H1 (cell line): ENCODE results near the gene ARHGAP15. TPM values are rescaled to one million over a fixed set of nuclear protein-coding genes. Genes with fewer than 3 reads are reported as not detected.

Source experiments
- CTCF ChIA-PET: fragments of 300-600 bp; sonication (Branson Sonifier 250); formaldehyde crosslinking; loops from one replicate; lab custom pipeline; 2021; ENCODE audit not compliant: partially characterized antibody; lab: Charles Lee
- POLR2A ChIA-PET: fragments of 300-600 bp; sonication (Branson Sonifier 250); formaldehyde crosslinking; loops from one replicate; lab custom pipeline; 2021; ENCODE audit warnings: inconsistent platforms; ENCODE audit not compliant: partially characterized antibody; lab: Charles Lee
- DNase-seq, 2 experiments: peaks; one replicate each; pipeline versions ENCODE4 v3.0.0 to v3.0.0-alpha.2; 2010 to 2022; ENCODE audit warnings: low spot score in 2 of 2, low read depth in 1 of 2, mixed read lengths in 1 of 2
- FAIRE-seq: peaks from 2 replicates; lab custom pipeline; 2011; peaks lifted over from hg19 to GRCh38; lab: Jason Lieb, UNC
- H2AFZ ChIP-seq: 2 replicates; pipeline ENCODE4 v1.8.1; 2012; ENCODE audit warnings: low read length, inconsistent platforms
- H2AK5ac ChIP-seq: 2 replicates; pipeline ENCODE4 v1.6.1; 2013; ENCODE audit warnings: low read depth, low read length
- H2BK120ac ChIP-seq: replicated peaks from 2 replicates; pipeline ENCODE3; 2013; ENCODE audit warnings: low read depth, low read length, inconsistent platforms
- H2BK12ac ChIP-seq: 2 replicates; pipeline ENCODE4 v1.6.1; 2013; ENCODE audit warnings: low read depth, low read length
- H2BK15ac ChIP-seq: 2 replicates; pipeline ENCODE4 v1.6.1; 2013; ENCODE audit warnings: low read length
- H2BK20ac ChIP-seq: 2 replicates; pipeline ENCODE4 v1.6.1; 2013; ENCODE audit warnings: low read length
- H2BK5ac ChIP-seq: 2 replicates; pipeline ENCODE4 v1.6.1; 2013; ENCODE audit warnings: low read depth, low read length
- H3K14ac ChIP-seq: 2 replicates; pipeline ENCODE4 v1.6.1; 2013; ENCODE audit warnings: inconsistent platforms; ENCODE audit not compliant: insufficient read length
- H3K18ac ChIP-seq: 2 replicates; pipeline ENCODE4 v1.6.1; 2013; ENCODE audit warnings: low read length; ENCODE audit errors: extremely low read depth
- H3K23ac ChIP-seq: 2 replicates; pipeline ENCODE4 v1.6.1; 2013; ENCODE audit warnings: inconsistent platforms; ENCODE audit not compliant: insufficient read length
- H3K23me2 ChIP-seq: 2 replicates; pipeline ENCODE4 v1.6.1; 2013; ENCODE audit warnings: low read depth, low read length
- H3K27ac ChIP-seq: 2 replicates; pipeline ENCODE4 v1.6.1; 2011; ENCODE audit warnings: low read depth, low read length, inconsistent platforms
- H3K27me3 ChIP-seq, 4 experiments: replicated peaks in 1 of 4; 1 replicate in 1 of 4; 2 replicates in 3 of 4; pipeline versions ENCODE4 v1.6.1 to v1.8.1; 2011 to 2013; ENCODE audit warnings: low read length in 3 of 4, mild to moderate bottlenecking in 3 of 4, inconsistent platforms in 2 of 4, mixed read lengths in 2 of 4, moderate library complexity in 1 of 4; ENCODE audit not compliant: control insufficient read depth in 3 of 4, insufficient read depth in 3 of 4; ENCODE audit errors: extremely low read depth in 1 of 4
- H3K36me3 ChIP-seq, 4 experiments: 2 replicates each; pipeline versions ENCODE4 v1.6.1 to v1.8.1; 2011 to 2013; ENCODE audit warnings: mild to moderate bottlenecking in 4 of 4, low read length in 3 of 4, moderate library complexity in 2 of 4, control low read depth in 1 of 4, inconsistent platforms in 1 of 4; ENCODE audit not compliant: insufficient read depth in 4 of 4, control insufficient read depth in 2 of 4
- H3K4ac ChIP-seq: replicated peaks from 2 replicates; pipeline ENCODE3; 2013; ENCODE audit warnings: low read length, low read depth, mixed read lengths, inconsistent platforms; ENCODE audit not compliant: insufficient read length
- H3K4me1 ChIP-seq, 4 experiments: replicated peaks in 1 of 4; 1 replicate in 1 of 4; 2 replicates in 3 of 4; pipeline versions ENCODE4 v1.6.1 to v1.8.1; 2011 to 2013; ENCODE audit warnings: low read length in 3 of 4, inconsistent platforms in 2 of 4, mixed read lengths in 1 of 4; ENCODE audit not compliant: insufficient read depth in 4 of 4, control insufficient read depth in 3 of 4
- H3K4me2 ChIP-seq, 2 experiments: 2 replicates each; pipeline versions ENCODE4 v1.6.1 to v1.8.1; 2011 to 2013; ENCODE audit warnings: low read depth in 2 of 2, low read length in 2 of 2, control low read depth in 1 of 2, inconsistent platforms in 1 of 2, mild to moderate bottlenecking in 1 of 2; ENCODE audit not compliant: insufficient read depth in 1 of 2
- H3K4me3 ChIP-seq, 4 experiments: fragments of 200-600, 300-600 bp in 1 of 4; sonication (generic), shearing (Covaris generic), sonication (Bioruptor Twin) in 1 of 4; 2 replicates each; pipeline versions ENCODE4 v1.5.1 to v1.8.1; 2011 to 2016; ENCODE audit warnings: low read length in 4 of 4, low read depth in 3 of 4, control low read depth in 2 of 4, inconsistent platforms in 2 of 4, mild to moderate bottlenecking in 2 of 4, mixed read lengths in 1 of 4, moderate library complexity in 1 of 4; ENCODE audit not compliant: insufficient read depth in 2 of 4; ENCODE audit errors: extremely low read depth in 1 of 4
- H3K56ac ChIP-seq: replicated peaks from 2 replicates; pipeline ENCODE3; 2013; ENCODE audit warnings: low read depth, mild to moderate bottlenecking, mixed read lengths, low read length, inconsistent platforms; ENCODE audit not compliant: insufficient read length
- H3K79me1 ChIP-seq: 2 replicates; pipeline ENCODE4 v1.6.1; 2013; ENCODE audit warnings: low read depth, low read length, control low read depth
- H3K79me2 ChIP-seq, 2 experiments: 2 replicates each; pipeline versions ENCODE4 v1.6.1 to v1.8.1; 2012 to 2013; ENCODE audit warnings: low read length in 2 of 2, mild to moderate bottlenecking in 2 of 2, inconsistent platforms in 1 of 2; ENCODE audit not compliant: insufficient read depth in 2 of 2, control insufficient read depth in 1 of 2
- H3K9ac ChIP-seq, 4 experiments: replicated peaks in 1 of 4; 1 replicate in 1 of 4; 2 replicates in 3 of 4; pipeline versions ENCODE4 v1.6.1 to v1.8.1; 2011 to 2013; ENCODE audit warnings: low read depth in 3 of 4, low read length in 3 of 4, control low read depth in 2 of 4, mild to moderate bottlenecking in 2 of 4, moderate library complexity in 2 of 4, inconsistent platforms in 1 of 4; ENCODE audit errors: extremely low read depth in 1 of 4
- H3K9me3 ChIP-seq, 2 experiments: 2 replicates each; pipeline versions ENCODE4 v1.6.1 to v1.8.1; 2012 to 2013; ENCODE audit warnings: mild to moderate bottlenecking in 2 of 2, moderate library complexity in 2 of 2, control low read depth in 1 of 2, inconsistent platforms in 1 of 2, low read depth in 1 of 2, low read length in 1 of 2, mixed read lengths in 1 of 2; ENCODE audit not compliant: insufficient read depth in 2 of 2
- H4K20me1 ChIP-seq, 2 experiments: replicated peaks in 1 of 2; 2 replicates each; pipeline versions ENCODE3 to v1.8.1; 2011 to 2013; ENCODE audit warnings: inconsistent platforms in 2 of 2, low read length in 2 of 2, mild to moderate bottlenecking in 1 of 2; ENCODE audit not compliant: insufficient read depth in 2 of 2, control insufficient read depth in 1 of 2
- H4K5ac ChIP-seq: 2 replicates; pipeline ENCODE4 v1.6.1; 2013; ENCODE audit warnings: low read length, low read depth, mixed read lengths, inconsistent platforms; ENCODE audit not compliant: insufficient read length
- H4K8ac ChIP-seq: 2 replicates; pipeline ENCODE4 v1.8.0; 2013; ENCODE audit warnings: mild to moderate bottlenecking, moderate library complexity, low read length, inconsistent platforms; ENCODE audit not compliant: insufficient read depth; ENCODE audit errors: extremely low read depth
- H4K91ac ChIP-seq: replicated peaks from 2 replicates; pipeline ENCODE3; 2013; ENCODE audit warnings: low read length, mixed read lengths, inconsistent platforms; ENCODE audit not compliant: insufficient read length
- WGBS, 2 experiments: shearing (Covaris generic) in 1 of 2; methylation state at CpG; one replicate each; pipeline versions ENCODE4 v1.1.6 to v1.1.7; 2013 to 2015; ENCODE audit warnings: low lambda C conversion rate in 2 of 2, mixed read lengths in 2 of 2, inconsistent platforms in 1 of 2, low coverage in 1 of 2, missing lambda C conversion rate in 1 of 2; ENCODE audit not compliant: insufficient replicate concordance in 2 of 2, insufficient coverage in 1 of 2, insufficient read length in 1 of 2; ENCODE audit errors: extremely low coverage in 1 of 2, missing lambda C conversion rate in 1 of 2; 5-methylcytosine and 5-hydroxymethylcytosine counted together
- polyA plus RNA-seq, 7 experiments: library from polyadenylated mRNA; depleted of rRNA in 3 of 7; stranded (reverse) in 5 of 7; unstranded in 2 of 7; fragments of >200 nt in 5 of 7; fragments of 200-250 nt in 2 of 7; gene quantifications; 1 replicate in 5 of 7; 2 replicates in 1 of 7; 4 replicates in 1 of 7; pipeline versions ENCODE4 v1.2.1 to v1.2.3, GENCODE V29; 2011 to 2013; ENCODE audit warnings: missing spikeins in 2 of 7, mixed read lengths in 2 of 7
- total RNA-seq: library from RNA; stranded (reverse); fragmentation: NEBNext Ultra II Directional; extraction: Animal tissue kit (Norgen Biotek cat#: 25700); gene quantifications from 2 replicates; pipeline ENCODE4 v1.2.1, GENCODE V29; 2021
- TF ChIP-seq, protein P1 (sequence below): IDR thresholded peaks from 2 replicates; pipeline ENCODE4 v1.6.1; 2011; ENCODE audit warnings: low read depth, mild to moderate bottlenecking, low read length; ENCODE audit not compliant: insufficient read depth

Gene ARHGAP15
- total and polyA plus RNA-seq, 2 of the 8 experiments (the other 6 are each of a cell fraction or from before 2014, with no cell fraction given), result not detected

DNA sequence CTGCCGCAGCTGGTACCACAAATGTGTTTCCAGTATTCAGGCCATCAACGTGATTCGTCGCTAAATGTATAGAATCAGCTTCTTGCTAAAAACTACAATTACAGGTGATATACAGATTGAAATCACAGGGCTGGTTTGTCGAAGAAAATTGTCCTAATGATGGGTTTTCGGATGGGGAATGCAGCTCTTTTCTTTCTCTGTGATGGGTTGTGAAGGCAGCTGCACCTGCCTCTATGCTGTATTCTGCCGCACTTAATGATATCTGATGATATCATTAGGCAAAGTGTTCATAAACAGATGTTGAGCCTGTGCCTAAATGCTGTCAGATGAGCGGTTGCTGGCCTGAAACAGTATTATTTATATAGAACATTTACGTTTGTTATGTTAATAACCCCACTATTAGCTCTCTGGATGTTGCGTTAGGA lies 218.1 kb downstream of the ARHGAP15 start:
- Histone ChIP-seq H3K79me1 (no peaks in the 10 kb centered on the region), H3K27me3 (no peaks in the 10 kb centered on the region), H3K9me3 (no peaks in the 10 kb centered on the region), H4K91ac (no peak overlapping the region), H2BK5ac (no peak overlapping the region), H2AK5ac (no peak overlapping the region), H3K36me3 (no peaks in the 10 kb centered on the region), H3K23me2 (no peaks in the 10 kb centered on the region), H3K4me1 (peaks cover 1 to 15% (median 8%) of the 10 kb centered on the region in 4 experiments; a peak in 5 of 7 replicates), H4K8ac (no peak overlapping the region), H2BK12ac (no peak overlapping the region), H2BK120ac (no peak overlapping the region), H3K9ac (no peak overlapping the region), H3K56ac (no peak overlapping the region), H3K27ac (no peak overlapping the region), H2BK20ac (no peak overlapping the region), H3K79me2 (no peaks in the 10 kb centered on the region), H4K5ac (no peak overlapping the region), H2BK15ac (no peak overlapping the region), H3K23ac (no peak overlapping the region), H3K4me2 (peak overlapping the region; percentile 32 to 56), H3K14ac (no peak overlapping the region), H3K4ac (no peak overlapping the region), H3K4me3 (peak overlapping the region in 1 of 4 experiments; percentile 40; a peak in 3 of 8 replicates)
- POLR2A ChIA-PET, result no interaction called here
- WGBS, 2 experiments, result 42% methylated on average over 10 of the region's 10 CpGs; no CpG with 5 or more reads in 1 of the 2 experiments
- DNase-seq, result no peak
- CTCF ChIA-PET, result no interaction called here
- TF ChIP-seq, protein P1, sequence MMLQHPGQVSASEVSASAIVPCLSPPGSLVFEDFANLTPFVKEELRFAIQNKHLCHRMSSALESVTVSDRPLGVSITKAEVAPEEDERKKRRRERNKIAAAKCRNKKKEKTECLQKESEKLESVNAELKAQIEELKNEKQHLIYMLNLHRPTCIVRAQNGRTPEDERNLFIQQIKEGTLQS, result no peak
- TF ChIP-seq, all 59 proteins: peak for 0
- Histone ChIP-seq H3K18ac (no peak overlapping the region; the same call in 1 of the 2 replicates), H2AFZ (no peak overlapping the region), H4K20me1 (no peaks in the 10 kb centered on the region)
- FAIRE-seq, result no peak
